K562 (cell line): Measurements from ENCODE around the gene HECW1.

Experiments used
- MCM5 ChIP-seq: fragments of 450-650 bp; IDR thresholded peaks from 2 replicates; pipeline ENCODE4 v1.6.1; 2016; ENCODE audit warnings: low read depth
- ZBTB8A ChIP-seq: fragments of 450-650 bp; IDR thresholded peaks from 2 replicates; pipeline ENCODE4 v1.6.1; 2018; ENCODE audit warnings: mild to moderate bottlenecking, moderate library complexity; ENCODE audit not compliant: partially characterized antibody
- TF ChIP-seq, protein P1 (sequence below), 3 experiments: IDR thresholded peaks in 2 of 3; conservative IDR thresholded peaks in 1 of 3; 2 replicates each; pipeline ENCODE4 v1.5.1; 2011 to 2012; ENCODE audit warnings: low read length in 3 of 3, mild to moderate bottlenecking in 3 of 3, control low read depth in 2 of 3, improper control_type of control experiment in 1 of 3, inconsistent platforms in 1 of 3, low read depth in 1 of 3, mixed read lengths in 1 of 3, moderate library complexity in 1 of 3; ENCODE audit not compliant: insufficient read depth in 2 of 3
- TF ChIP-seq, protein P2 (sequence below): fragments of 250-450 bp; sonication (Bioruptor Pico); IDR thresholded peaks from 2 replicates; pipeline ENCODE4 v1.5.0; 2021; ENCODE audit warnings: mild to moderate bottlenecking, borderline replicate concordance

DNA sequence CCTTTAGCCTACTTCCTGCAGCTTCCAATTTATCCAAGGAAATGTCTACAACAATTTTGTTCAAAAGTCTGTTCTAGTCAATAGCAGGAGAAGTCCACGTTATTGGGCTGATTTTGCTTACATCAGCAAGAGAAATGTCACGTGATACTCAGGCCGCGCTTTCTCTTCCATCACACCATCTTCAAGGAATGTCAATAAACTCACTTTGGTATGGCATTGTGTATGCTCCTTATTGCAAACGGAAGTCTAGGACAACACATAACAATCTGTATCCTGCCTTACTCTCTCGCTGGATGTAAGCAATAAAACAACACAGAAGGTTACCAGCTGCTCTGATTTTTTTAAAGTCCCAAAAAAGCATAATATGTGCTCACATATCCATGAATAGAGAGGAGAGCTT, 453.3 kb downstream of the HECW1 start:
- TF ChIP-seq, protein P1, sequence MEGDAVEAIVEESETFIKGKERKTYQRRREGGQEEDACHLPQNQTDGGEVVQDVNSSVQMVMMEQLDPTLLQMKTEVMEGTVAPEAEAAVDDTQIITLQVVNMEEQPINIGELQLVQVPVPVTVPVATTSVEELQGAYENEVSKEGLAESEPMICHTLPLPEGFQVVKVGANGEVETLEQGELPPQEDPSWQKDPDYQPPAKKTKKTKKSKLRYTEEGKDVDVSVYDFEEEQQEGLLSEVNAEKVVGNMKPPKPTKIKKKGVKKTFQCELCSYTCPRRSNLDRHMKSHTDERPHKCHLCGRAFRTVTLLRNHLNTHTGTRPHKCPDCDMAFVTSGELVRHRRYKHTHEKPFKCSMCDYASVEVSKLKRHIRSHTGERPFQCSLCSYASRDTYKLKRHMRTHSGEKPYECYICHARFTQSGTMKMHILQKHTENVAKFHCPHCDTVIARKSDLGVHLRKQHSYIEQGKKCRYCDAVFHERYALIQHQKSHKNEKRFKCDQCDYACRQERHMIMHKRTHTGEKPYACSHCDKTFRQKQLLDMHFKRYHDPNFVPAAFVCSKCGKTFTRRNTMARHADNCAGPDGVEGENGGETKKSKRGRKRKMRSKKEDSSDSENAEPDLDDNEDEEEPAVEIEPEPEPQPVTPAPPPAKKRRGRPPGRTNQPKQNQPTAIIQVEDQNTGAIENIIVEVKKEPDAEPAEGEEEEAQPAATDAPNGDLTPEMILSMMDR (IDR thresholded peaks at IDR 0.05 in 2 of 3, conservative IDR thresholded peaks at IDR 0.05 in 1 of 3; ENCODE audit: insufficient read depth in 2 of 3, low read depth in 1 of 3, low read length in 3 of 3): no peak
- no peak for TF ChIP-seq ZBTB8A
- TF ChIP-seq, protein P2, sequence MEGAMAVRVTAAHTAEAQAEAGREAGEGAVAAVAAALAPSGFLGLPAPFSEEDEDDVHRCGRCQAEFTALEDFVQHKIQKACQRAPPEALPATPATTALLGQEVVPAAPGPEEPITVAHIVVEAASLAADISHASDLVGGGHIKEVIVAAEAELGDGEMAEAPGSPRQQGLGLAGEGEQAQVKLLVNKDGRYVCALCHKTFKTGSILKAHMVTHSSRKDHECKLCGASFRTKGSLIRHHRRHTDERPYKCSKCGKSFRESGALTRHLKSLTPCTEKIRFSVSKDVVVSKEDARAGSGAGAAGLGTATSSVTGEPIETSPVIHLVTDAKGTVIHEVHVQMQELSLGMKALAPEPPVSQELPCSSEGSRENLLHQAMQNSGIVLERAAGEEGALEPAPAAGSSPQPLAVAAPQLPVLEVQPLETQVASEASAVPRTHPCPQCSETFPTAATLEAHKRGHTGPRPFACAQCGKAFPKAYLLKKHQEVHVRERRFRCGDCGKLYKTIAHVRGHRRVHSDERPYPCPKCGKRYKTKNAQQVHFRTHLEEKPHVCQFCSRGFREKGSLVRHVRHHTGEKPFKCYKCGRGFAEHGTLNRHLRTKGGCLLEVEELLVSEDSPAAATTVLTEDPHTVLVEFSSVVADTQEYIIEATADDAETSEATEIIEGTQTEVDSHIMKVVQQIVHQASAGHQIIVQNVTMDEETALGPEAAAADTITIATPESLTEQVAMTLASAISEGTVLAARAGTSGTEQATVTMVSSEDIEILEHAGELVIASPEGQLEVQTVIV (CRISPR knock-in tag): no peak
- TF ChIP-seq MCM5: no peak
